Ectodermal cell (in vitro differentiated cells): ENCODE data around the gene SIRPB2.
A peak's percentile ranks its signal among the peaks of the same experiment; 100 is the strongest.

Source experiments
- H3K27ac ChIP-seq: 2 replicates; pipeline ENCODE4 v1.7.0; 2013; ENCODE audit warnings: mild to moderate bottlenecking, low read depth, low read length; ENCODE audit not compliant: insufficient read depth, poor library complexity, severe bottlenecking
- H3K27me3 ChIP-seq: 2 replicates; pipeline ENCODE4 v1.7.0; 2013; ENCODE audit warnings: mild to moderate bottlenecking, low read length; ENCODE audit not compliant: insufficient read depth, control insufficient read depth, poor library complexity, severe bottlenecking
- H3K36me3 ChIP-seq: one replicate; pipeline ENCODE4 v1.7.0; 2013; ENCODE audit warnings: low read length; ENCODE audit not compliant: control insufficient read depth, insufficient read depth
- H3K4me1 ChIP-seq: one replicate; pipeline ENCODE4 v1.7.0; 2013; ENCODE audit warnings: low read length; ENCODE audit not compliant: control insufficient read depth, insufficient read depth
- H3K4me3 ChIP-seq: 2 replicates; pipeline ENCODE4 v1.7.0; 2013; ENCODE audit warnings: low read depth, low read length, control low read depth; ENCODE audit not compliant: insufficient read depth
- H3K9me3 ChIP-seq: 2 replicates; pipeline ENCODE4 v1.7.0; 2013; ENCODE audit warnings: mild to moderate bottlenecking, low read length, moderate library complexity; ENCODE audit not compliant: control insufficient read depth
- WGBS, 2 experiments: methylation state at CpG; one replicate each; pipeline ENCODE4 v1.1.7; 2013; ENCODE audit warnings: missing lambda C conversion rate in 2 of 2; 5-methylcytosine and 5-hydroxymethylcytosine counted together

The SIRPB2 gene

DNA sequence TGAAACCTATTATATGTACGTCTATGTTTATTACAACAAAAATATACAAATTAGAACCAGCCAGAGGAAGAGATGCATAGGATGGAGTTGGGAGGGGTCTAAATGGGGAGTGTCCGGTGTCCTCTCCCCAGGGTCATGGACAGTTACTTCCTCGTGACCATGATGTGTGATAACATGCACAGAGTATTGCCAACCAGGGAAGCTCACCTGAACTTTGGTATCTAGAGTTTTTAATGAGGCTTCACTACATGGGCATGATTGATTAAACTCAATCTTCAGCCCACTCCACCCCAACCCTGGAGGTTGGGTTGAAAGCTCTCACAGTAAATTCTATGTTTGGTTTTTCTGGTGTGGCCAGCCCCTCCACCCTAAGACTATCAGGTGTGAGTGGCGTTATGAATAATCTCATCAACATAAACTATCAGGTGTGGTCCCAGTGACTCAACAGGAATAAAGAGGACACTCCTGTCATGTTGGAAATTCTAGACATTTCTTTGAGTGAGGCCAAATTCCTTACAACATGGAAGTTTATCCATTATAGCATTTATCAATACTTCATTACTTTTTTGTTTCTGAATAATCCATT is 62.0 kb downstream of the SIRPB2 start:
- H3K4me3 ChIP-seq: no peak overlapping the region
- no peaks in the 10 kb centered on the region for H3K36me3 ChIP-seq
- WGBS, 2 experiments: 93 to 97% methylated on average over 2 to 3 of the region's 4 CpGs

DNA sequence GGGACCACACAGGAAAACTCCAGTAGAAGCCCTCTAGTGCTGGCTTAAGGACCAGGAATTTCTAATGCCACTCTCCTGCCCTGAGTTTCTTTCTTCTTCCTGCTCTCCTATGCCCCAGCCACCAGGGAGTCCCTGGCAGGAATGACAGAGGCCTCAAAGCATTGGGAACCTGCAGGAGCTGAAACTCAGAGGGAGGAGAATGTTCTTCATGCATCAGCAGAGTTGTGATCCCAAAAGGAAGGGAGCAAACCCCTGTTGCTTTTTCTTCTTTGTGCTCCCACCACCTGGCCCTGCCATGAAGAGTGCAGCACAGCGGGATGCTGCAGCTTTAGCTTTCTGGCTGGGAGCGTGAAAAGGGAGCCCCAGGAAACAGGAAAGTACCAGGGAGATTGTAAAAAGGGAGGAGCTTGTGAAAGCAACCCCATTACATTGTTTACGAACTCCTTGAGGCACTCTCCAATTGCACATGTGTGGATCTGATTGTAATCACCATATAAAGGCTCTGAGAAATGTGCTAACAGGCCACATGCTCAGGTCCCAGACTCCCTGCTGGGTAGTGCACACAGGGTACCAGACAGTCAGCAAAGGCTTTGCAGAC is 63.7 kb downstream of the SIRPB2 start:
- peaks cover 12% of the 10 kb centered on the region for H3K4me1 ChIP-seq
- WGBS, 2 experiments: 2 to 3% methylated on average over 3 of the region's 3 CpGs
- peak overlapping the region; percentile 8 for H3K4me3 ChIP-seq
- H3K27me3 ChIP-seq: no peaks in the 10 kb centered on the region
- no peaks in the 10 kb centered on the region for H3K36me3 ChIP-seq
- H3K9me3 ChIP-seq: no peaks in the 10 kb centered on the region
- H3K27ac ChIP-seq: peak overlapping the region; percentile 77

More for the DNA sequence above, 62.0 kb downstream of the SIRPB2 start:
- Histone ChIP-seq H3K27ac (no peak overlapping the region), H3K27me3 (no peaks in the 10 kb centered on the region), H3K4me1 (peaks cover 12% of the 10 kb centered on the region), H3K9me3 (no peaks in the 10 kb centered on the region)

DNA sequence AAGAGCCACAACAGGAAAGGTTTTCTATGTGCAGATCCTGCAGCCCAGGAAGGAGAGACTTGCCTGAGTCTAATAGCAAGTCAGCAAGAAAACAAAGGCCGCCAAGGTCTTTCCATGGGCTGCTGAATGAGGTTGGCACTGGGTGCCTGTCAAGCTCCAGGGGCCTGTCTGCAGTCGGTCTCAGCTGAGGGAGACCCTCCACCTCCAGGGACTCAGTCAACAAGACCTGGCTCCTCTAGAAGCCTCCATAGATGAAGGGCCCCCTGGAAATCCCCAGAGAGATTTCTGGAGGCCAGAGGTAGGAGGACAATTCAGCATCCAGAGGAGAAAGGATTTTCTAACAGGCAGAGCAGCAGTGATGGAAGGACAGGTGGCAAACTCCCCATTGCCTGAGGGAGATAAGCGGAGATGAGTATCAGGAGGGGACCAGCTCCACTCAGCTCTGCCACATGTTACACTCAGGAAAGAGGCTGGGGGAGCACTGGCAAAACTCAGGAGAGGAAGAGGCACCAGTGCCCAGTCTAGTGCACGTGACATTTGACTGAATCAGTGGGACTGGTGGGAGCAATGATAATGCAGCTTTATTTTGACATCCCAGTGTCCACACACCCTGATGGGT is 64.9 kb downstream of the SIRPB2 start:
- Histone ChIP-seq H3K9me3 (no peaks in the 10 kb centered on the region), H3K4me1 (peaks cover 12% of the 10 kb centered on the region), H3K27ac (no peak overlapping the region), H3K27me3 (no peaks in the 10 kb centered on the region), H3K4me3 (no peak overlapping the region), H3K36me3 (no peaks in the 10 kb centered on the region)
- 75 to 78% methylated on average over 4 of the region's 4 CpGs for WGBS, 2 experiments
